ENCODE data around the gene CDH22.

DNA sequence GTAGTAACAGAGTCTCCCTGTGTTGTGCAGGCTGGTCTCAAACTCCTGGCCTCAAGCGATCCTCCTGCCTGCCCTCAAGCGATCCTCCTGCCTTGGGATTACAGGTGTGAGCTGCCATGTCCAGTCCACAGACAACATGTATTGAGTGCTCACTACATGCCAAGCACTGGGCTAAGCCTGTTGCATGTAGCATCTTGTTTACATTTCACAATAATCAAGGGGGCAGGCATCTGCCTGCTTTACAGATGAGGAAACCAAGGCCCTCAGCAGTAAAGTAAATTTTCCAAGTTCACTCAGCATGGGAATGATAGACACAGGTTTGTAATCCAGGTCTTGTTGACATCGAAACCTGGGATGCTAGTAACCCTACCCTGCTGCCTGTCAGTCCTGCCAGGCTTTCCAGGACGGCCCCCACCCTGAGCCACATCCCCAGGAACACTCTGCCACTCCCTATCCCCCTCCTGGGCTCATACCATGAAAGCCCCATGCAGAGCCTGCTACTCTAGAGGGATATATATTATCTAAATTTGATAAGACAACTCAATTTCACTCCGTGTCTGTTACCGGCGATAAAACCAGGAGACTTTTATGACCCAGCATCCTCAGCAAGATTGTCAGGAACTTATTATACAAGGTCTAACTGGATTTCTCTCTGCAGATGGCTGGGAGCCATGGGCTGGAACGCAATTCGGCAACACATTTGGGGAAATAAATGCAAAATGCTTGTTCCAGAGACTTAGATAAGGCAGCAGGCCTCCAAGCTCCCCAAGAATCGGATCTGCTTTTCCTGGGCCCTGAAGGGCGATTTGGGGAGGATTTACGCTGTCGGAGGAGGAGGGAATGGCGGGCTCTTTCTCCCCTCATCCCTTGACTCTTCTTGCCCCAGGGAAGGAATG is 159.7 kb downstream of the CDH22 start:
- TF ChIP-seq, protein P1, sequence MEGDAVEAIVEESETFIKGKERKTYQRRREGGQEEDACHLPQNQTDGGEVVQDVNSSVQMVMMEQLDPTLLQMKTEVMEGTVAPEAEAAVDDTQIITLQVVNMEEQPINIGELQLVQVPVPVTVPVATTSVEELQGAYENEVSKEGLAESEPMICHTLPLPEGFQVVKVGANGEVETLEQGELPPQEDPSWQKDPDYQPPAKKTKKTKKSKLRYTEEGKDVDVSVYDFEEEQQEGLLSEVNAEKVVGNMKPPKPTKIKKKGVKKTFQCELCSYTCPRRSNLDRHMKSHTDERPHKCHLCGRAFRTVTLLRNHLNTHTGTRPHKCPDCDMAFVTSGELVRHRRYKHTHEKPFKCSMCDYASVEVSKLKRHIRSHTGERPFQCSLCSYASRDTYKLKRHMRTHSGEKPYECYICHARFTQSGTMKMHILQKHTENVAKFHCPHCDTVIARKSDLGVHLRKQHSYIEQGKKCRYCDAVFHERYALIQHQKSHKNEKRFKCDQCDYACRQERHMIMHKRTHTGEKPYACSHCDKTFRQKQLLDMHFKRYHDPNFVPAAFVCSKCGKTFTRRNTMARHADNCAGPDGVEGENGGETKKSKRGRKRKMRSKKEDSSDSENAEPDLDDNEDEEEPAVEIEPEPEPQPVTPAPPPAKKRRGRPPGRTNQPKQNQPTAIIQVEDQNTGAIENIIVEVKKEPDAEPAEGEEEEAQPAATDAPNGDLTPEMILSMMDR (IDR thresholded peaks at IDR 0.05), result no peak
- no peak for TF ChIP-seq EZH2 (IDR thresholded peaks at IDR 0.05)
- TF ChIP-seq EZH2phosphoT487 (IDR thresholded peaks at IDR 0.05), result no peak
